NCI-H2227 (cell line): ENCODE results near the gene JAGN1.
"Not testable (repeated sequence)": the region's sequence is repeated elsewhere in the genome, so short reads cannot be mapped to it uniquely, and the experiment has no call there.

ENCODE experiments used
- DNase-seq: peaks from one replicate; lab custom pipeline; 2025; ENCODE audit not compliant: unreplicated experiment; lab: John Stamatoyannopoulos, UW

Gene JAGN1

DNA sequence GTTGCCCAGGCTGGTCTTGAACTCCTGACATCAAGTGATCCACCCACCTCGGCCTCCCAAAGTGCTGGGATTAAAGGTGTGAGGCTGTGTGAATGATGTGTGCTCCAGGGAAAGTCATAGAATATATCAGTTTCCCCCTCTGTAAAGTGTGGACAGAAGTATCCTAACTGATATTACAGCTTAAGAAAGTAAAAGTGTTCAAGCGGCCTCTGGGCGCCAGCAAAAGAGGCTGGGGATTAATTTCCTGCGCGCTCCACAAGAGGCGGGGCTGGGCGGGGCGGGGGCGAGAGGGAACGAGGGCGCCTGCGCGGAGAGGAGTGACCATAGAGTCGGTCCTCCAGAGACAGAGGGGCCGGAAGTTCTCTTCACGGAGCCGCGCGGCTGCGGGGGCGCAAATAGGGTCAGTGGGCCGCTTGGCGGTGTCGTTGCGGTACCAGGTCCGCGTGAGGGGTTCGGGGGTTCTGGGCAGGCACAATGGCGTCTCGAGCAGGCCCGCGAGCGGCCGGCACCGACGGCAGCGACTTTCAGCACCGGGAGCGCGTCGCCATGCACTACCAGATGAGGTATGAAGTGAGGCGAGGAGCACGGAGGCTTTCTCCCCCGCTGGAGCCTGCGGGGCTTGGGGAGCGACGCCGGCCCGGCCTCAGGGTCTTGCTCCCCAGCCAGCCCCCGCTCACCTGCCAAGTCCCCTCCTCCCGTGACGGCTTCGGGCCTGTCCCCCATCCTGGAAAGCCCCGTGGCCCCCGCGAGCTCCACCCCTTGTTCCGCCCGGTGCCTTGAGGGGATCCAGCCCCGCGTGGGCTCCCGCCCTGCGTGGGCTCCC is at the start of gene JAGN1:
TSS of gene JAGN1 (plus strand) at position 362 of the 823 bp plus-strand sequence. CDS start at position 475, 113 bp downstream.
- peak; percentile 85 for DNase-seq

DNA sequence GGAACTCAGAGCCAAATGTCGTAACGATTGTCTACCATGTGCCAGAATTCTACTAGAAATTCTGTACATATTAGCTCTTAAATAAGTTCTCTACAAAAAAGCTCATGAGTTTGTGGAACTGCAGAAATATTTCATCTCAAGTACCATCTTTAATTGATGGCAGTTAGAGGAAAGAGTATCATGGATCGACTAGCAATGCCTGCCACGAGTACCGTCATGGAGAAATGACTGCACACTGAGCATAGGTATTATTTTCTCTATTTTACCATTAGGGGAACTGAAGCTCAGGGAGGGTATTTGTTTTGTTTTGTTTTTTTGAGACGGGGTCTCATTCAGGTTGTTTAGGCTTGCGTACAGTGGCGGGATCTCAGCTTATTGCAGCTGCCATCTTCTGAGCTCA is 49.4 kb upstream of the JAGN1 start:
- no peak for DNase-seq

DNA sequence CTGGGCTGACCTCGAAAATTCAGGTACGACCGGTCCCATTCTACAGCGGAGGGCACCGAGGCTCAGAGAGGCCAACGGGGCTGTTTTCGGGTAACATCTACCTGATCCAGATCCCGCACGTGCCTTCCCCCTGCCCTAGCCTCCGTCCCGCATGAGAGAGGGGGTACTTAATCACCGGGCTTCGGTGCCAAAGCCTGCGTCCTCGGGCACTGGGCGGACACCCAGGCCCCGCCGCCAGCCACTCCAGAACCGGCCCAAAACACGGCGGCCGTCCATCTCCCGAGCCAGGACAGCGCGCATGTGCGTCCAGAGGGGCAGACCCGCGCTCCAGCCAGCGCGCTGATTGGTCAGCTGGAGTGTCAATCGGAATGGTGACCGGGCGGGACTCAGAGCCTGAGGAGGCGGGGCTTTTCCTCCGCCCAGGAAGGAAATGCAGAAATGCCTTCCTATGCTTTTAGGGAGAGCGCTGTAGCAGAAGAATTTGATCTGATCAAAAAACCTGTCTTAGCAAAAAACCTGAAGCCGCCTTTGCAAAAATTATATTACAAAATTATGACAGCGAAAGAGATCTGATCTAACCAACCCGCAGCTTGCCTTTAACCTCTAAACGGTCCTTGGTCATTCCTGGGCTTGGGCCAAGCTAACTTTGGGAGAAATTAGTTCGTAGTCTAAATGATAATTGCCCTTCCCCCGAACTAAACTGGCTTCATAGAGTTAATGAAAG is 46.5 kb upstream of the JAGN1 start, which contains the start of gene RPUSD3:
TSS of gene RPUSD3 (minus strand) at position 294 of the 724 bp plus-strand sequence. CDS start at position 276, 18 bp downstream.
- peak; percentile 96 for DNase-seq

DNA sequence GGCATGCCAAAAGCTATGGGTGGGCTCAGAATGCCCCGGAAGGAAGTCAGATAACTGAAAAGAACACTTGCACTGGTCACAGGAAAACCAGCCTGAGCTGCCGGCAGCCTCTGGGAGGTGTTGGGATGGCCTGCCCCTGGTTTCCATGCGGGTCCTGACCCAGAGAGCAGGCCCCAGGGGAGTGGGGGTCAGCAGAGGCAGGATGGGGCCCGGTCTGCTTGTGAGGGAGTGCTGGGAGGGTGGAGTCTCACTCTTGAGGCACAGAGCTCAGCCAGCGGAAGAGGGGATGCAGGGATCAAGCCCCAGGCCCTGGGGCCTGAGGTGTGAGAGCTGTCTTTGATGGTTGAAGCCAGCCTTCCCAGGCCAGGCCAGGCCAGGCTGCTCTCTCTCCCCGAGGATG is 44.2 kb upstream of the JAGN1 start:
- DNase-seq: no peak

- no peak for DNase-seq
Observed at GRCh38 chr3:9846931-9847488, 43.4 kb upstream of the JAGN1 start.

- not testable (repeated sequence) for DNase-seq
Observed at GRCh38 chr3:9847870-9848269, 42.5 kb upstream of the JAGN1 start.

- not testable (repeated sequence) for DNase-seq
Observed at GRCh38 chr3:9848860-9849259, 41.5 kb upstream of the JAGN1 start.

DNA sequence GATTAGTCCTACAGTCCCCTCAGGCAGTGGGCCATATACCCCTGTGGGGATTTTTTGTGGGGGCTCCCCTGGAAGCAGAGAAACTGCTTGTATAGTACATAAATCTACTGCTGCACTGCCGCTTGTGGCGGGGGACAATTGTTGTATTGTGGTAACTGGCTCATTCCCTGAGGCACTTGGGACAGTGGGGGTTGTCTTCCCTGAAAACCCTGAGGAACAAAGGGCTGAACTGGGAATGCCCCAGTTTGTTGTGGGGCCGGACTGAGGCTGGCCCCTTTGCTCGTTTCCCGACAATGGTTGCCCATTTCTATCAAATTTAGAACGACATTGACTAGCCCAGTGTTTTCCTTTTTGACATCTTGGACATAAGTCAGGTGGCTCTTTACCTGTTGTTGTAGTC is 39.0 kb upstream of the JAGN1 start:
- not testable (repeated sequence) for DNase-seq

GRCh38 chr3:9851926-9852325 is 38.5 kb upstream of the JAGN1 start:
- DNase-seq: not testable (repeated sequence)

- DNase-seq: no peak
Observed at GRCh38 chr3:9852528-9852927, 37.9 kb upstream of the JAGN1 start.

DNA sequence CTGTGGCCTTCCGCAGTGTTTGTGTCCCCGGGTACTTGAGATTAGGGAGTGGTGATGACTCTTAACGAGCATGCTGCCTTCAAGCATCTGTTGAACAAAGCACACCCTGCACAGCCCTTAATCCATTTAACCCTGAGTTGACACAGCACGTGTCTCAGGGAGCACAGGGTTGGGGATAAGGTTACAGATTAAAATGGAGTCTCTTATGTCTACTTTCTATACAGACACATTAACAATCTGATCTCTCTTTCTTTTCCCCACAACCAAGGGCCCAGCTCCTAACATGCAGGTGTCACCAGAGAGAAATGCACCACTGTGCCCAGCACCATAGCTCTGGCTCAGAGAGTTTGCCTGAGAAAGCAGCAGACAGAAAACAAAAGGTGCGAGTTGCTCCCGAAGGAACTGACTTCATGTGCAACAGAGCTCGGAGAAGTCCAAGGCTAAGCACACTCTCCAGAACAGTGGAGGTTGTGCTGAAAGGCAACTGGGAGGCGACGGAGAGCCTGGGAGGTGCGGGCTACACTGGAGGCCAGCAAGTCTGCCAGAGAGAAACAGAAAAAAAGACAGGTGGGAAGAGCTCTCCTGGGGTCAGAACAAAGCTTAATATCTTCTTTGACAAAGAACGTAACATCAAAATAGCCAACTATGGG is 36.0 kb upstream of the JAGN1 start:
- not testable (repeated sequence) for DNase-seq

- DNase-seq: no peak
Observed at GRCh38 chr3:9855594-9855993, 34.8 kb upstream of the JAGN1 start.

DNA sequence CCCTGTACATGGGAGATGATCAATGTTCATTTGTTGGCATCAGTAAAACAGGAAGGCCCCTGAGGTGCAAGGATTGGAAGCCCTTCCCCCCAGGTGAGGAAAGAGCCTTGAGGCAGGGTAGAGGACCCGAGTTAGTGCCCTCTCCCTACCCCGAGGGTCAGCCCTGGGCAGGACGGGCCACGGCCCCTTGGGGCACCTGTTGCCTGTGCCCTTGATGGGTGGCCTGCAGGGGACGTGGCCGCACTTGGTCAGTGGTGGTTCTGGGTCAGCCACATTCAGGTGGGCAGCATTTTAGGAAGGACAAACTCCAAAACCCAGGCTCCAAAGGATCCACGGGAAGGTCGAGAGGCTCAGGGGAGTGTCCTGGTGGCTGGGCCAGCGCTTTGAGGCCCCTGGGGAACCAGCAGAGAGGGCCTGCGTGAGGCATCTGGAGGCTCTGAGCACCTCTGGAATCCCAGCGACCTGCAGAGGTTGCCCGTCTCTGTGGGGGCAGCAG is 30.8 kb upstream of the JAGN1 start:
- no peak for DNase-seq

DNA sequence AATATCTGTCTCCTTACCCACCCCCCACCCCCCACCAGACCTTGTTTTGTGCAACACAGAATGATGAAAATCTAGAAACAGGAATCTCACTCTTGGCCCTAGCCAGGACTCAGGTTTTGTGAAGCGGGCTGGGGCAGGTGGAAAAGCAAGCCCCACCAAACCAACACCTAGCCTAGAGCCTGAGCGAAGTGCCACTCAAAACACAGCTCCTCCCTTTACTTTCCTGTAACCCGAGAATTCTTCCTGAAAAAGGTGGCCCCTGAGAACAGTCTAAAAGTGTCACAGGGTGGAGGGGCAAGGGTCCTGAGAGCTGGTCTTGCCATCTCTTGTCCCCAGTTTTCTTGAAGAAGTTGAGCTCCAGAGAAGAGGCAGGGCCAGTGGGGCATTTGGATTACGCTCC is 29.2 kb upstream of the JAGN1 start:
- DNase-seq: no peak

DNA sequence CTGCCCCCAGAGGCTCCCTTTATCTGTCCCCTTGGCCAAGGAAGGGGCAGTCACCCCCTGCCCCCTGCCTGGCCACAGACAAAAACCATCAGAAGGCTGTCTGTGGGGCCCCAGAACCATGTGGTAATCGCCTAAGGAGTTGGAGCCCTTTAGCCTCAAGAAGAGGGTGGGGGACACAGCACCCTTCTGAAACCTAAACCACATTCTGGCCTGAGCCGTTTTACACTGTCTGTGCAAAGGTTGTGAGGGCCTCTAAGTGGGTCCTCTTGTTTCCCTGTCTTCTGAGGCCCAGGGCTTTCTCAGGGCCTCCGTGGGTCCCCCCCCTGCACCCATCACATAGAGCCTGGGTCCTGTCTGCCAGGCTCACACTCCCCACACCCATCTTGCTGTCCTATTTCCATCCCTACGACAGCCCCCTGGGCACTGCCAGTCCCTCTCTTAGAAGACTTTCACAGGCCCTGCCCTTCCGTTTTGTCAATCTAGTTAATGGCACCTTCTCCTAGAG is 28.7 kb upstream of the JAGN1 start:
- no peak for DNase-seq

- DNase-seq: no peak
Observed at GRCh38 chr3:9862391-9863057, 27.9 kb upstream of the JAGN1 start.

- DNase-seq: no peak
Observed at GRCh38 chr3:9863058-9863772, 27.2 kb upstream of the JAGN1 start.

DNA sequence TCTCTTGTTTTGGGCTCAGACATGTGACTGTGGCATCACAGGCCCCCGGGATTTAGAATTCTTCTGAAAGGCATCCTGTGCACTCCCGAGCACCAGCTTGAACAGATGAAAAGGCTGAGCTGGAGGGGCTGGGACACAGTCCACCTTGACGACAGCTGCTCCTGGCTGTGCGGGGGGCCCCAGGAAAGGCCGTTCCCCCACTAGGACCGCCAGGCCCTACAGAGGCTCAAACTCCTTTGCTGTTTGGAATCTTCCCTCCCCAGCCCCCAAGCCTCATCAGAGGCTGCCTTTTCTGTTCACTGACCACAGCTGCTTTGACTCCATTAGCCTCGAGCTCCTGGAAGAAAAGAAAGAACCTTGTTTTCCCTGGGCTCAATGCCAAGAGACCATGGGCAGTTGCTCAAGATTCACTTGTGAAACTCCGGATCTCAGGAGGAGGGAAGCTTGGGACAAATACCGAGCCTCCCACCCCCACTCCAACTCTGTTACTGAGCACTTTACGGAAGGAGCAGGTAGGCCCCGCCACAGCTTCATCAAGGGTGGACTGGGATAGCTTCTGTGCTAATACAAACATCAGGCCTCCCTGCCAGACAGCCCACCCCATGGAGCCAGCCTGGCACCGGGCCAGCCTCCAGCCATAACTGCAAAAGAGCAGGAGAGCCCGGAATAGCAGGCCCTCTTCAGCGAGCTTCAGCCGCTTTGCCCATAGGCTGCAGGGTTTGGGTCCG is 26.0 kb upstream of the JAGN1 start:
- peak; percentile 73 for DNase-seq

DNA sequence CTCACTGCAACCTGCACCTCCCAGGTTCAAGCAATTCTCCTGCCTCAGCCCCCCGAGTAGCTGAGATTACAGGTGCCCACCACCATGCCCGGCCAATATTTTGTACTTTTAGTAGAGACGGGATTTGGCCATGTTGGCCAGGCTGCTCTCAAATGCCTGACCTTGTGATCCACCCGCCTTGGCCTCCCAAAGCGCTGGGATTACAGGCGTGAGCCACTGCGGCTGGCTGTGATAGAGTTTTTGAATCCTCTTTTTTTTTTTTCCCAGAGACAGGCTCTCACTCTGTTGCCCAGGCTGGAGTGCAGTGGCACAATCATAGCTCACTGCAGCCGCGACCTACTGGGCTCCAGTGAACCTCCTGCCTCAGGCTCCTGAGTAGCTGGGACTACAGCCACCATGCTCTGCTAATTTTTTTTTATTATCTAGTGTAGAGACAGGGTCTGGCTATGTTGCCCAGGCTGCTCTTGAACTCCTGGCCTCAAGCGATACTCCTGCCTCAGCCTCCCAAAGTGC is 25.2 kb upstream of the JAGN1 start:
- DNase-seq: not testable (repeated sequence)
